H1 (cell line): ENCODE data around the gene TMEM131L. TPM values are rescaled to one million over a fixed set of nuclear protein-coding genes. Genes with fewer than 3 reads are reported as not detected.

Experiments used
- KDM4A ChIP-seq: IDR thresholded peaks from one replicate; pipeline ENCODE4 v1.7.1; 2012; ENCODE audit warnings: low read depth, mild to moderate bottlenecking, moderate library complexity, low read length, inconsistent platforms; ENCODE audit not compliant: severe bottlenecking
- polyA plus RNA-seq, 7 experiments: library from polyadenylated mRNA; depleted of rRNA in 3 of 7; stranded (reverse) in 5 of 7; unstranded in 2 of 7; fragments of >200 nt in 5 of 7; fragments of 200-250 nt in 2 of 7; gene quantifications; 1 replicate in 5 of 7; 2 replicates in 1 of 7; 4 replicates in 1 of 7; pipeline versions ENCODE4 v1.2.1 to v1.2.3, GENCODE V29; 2011 to 2013; ENCODE audit warnings: missing spikeins in 2 of 7, mixed read lengths in 2 of 7
- total RNA-seq: library from RNA; stranded (reverse); fragmentation: NEBNext Ultra II Directional; extraction: Animal tissue kit (Norgen Biotek cat#: 25700); gene quantifications from 2 replicates; pipeline ENCODE4 v1.2.1, GENCODE V29; 2021

TMEM131L gene
- total and polyA plus RNA-seq, 2 of the 8 experiments (the other 6 are each of a cell fraction or from before 2014, with no cell fraction given), result 14.3 to 26.1 TPM

DNA sequence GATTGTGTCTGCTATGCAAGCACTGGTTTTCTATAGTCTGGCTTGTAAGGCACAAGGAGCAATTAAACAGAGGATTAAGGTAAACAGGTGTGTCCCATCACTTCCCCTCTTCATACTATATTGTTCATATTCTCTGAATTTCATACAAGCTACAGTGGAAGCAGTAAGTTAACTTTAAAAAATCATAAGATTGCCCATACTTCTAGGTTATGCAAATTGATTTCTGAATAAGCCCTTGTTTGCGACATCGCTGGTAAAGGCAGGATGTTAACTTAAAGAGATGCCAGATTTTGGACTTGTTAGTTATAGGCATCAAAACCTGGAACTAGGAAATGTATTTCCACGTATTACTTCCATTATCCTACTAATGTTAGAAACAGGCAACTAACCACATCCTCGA is 1.0 kb upstream of the TMEM131L start (continued):
- TF ChIP-seq KDM4A, result no peak
